ENCODE results near the gene TBC1D20. TPM values are rescaled to one million over a fixed set of nuclear protein-coding genes. Genes with fewer than 3 reads are reported as not detected.
"Not testable (repeated sequence)": the region's sequence is repeated elsewhere in the genome, so short reads cannot be mapped to it uniquely, and the experiment has no call there.

The TBC1D20 gene, protein sequence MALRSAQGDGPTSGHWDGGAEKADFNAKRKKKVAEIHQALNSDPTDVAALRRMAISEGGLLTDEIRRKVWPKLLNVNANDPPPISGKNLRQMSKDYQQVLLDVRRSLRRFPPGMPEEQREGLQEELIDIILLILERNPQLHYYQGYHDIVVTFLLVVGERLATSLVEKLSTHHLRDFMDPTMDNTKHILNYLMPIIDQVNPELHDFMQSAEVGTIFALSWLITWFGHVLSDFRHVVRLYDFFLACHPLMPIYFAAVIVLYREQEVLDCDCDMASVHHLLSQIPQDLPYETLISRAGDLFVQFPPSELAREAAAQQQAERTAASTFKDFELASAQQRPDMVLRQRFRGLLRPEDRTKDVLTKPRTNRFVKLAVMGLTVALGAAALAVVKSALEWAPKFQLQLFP
- total RNA-seq (2022), result 30.0 and 35.8 TPM in 2 replicates
- Bru-seq, nascent RNA, result percentile 83 among the genes with signal in this experiment
- BruChase-seq, experiment 1, labeled RNA remaining after a 2-hour chase, result percentile 91 among the genes with signal in this experiment
- BruChase-seq, experiment 2, labeled RNA remaining after a 6-hour chase, result percentile 78 among the genes with signal in this experiment
- long read RNA-seq, full-length matches to known transcripts, result 45 of 75 reads
- long read RNA-seq, partial matches to known transcripts, result 10 of 75 reads
- long read RNA-seq, other reads (novel, unspliced or antisense), result 20 of 75 reads

GRCh38 chr20:462199-462991 is at the start of gene TBC1D20:
Gene TBC1D20, minus strand, starts transcription at chr20:462533. Its CDS starts 128 bp downstream, at chr20:462405.
- Mint-ChIP-seq H3K9me3 (ENCODE audit: unreplicated experiment) (peaks cover 7% of the 10 kb centered on the region), H3K4me3 (ENCODE audit: unreplicated experiment) (peak within 1 kb of the TSS; percentile 98), H3K27me3 (ENCODE audit: insufficient read depth, unreplicated experiment) (no peaks in the 10 kb centered on the region), H3K36me3 (ENCODE audit: insufficient read depth, unreplicated experiment) (peaks cover 14% of the 10 kb centered on the region), H3K27ac (ENCODE audit: unreplicated experiment) (peak within 1 kb of the TSS; percentile 94), H3K4me1 (ENCODE audit: low read depth, unreplicated experiment) (peaks cover 15% of the 10 kb centered on the region)
- Histone ChIP-seq H3K9me3 (peaks cover 4% of the 10 kb centered on the region; the same call in 1 of the 2 replicates), H3K36me3 (ENCODE audit: control insufficient read depth, insufficient read depth, low read length) (no peaks in the 10 kb centered on the region), H3K4me1 (peaks cover 15% of the 10 kb centered on the region), H3K4me3 (ENCODE audit: low read depth, low read length) (peak within 1 kb of the TSS; percentile 74), H3K27me3 (replicated peaks; ENCODE audit: control insufficient read depth, insufficient read depth, low read length) (no peaks in the 10 kb centered on the region)
- intact Hi-C loops (cut with micrococcal nuclease; ENCODE audit: unreplicated experiment), result loop anchor here (2.0 to 5.0 kb wide), 2 partner anchors 16 to 60 kb away; no protein-coding TSS in a partner anchor
- BruUV-seq (replicated peaks), result no TSS peak
- peak; percentile 84 to 91 for DNase-seq
- POLR2A ChIA-PET, result interaction anchor here (1.0 to 1.8 kb wide), 3 partner anchors 55 to 115 kb away, joined by 5 to 8 read pairs (median 5); no protein-coding TSS in a partner anchor
- CTCF ChIA-PET, result no interaction called here
- TF ChIP-seq CTCF (IDR thresholded peaks at IDR 0.05; ENCODE audit: insufficient read depth in 1 of 2, low read depth in 1 of 2, low read length in 1 of 2, severe bottlenecking in 1 of 2, unreplicated experiment in 1 of 2), result no peak

- H3K4me1 Mint-ChIP-seq (ENCODE audit: low read depth, unreplicated experiment); H3K9me3 ChIP-seq; H3K27me3 Mint-ChIP-seq (ENCODE audit: insufficient read depth, unreplicated experiment); H3K4me3 Mint-ChIP-seq (ENCODE audit: unreplicated experiment); H3K36me3 ChIP-seq (ENCODE audit: control insufficient read depth, insufficient read depth, low read length); intact Hi-C loops (cut with micrococcal nuclease; ENCODE audit: unreplicated experiment); H3K27ac Mint-ChIP-seq (ENCODE audit: unreplicated experiment); H3K27me3 ChIP-seq (replicated peaks; ENCODE audit: control insufficient read depth, insufficient read depth, low read length); BruUV-seq (replicated peaks); H3K4me3 ChIP-seq (ENCODE audit: low read depth, low read length); H3K9me3 Mint-ChIP-seq (ENCODE audit: unreplicated experiment): not testable (repeated sequence)
- ChIA-PET POLR2A (interaction anchor here (0.8 kb wide), 1 partner anchor 163 kb away, joined by 3 read pairs; the partner anchor contains the start of gene NRSN2), CTCF (interaction anchor here (0.7 to 1.4 kb wide), 4 partner anchors 11 to 135 kb away, joined by 3 to 7 read pairs (median 4); no protein-coding TSS in a partner anchor)
- peaks cover 20% of the 10 kb centered on the region for H3K4me1 ChIP-seq
- H3K36me3 Mint-ChIP-seq (ENCODE audit: insufficient read depth, unreplicated experiment), result peaks cover 53% of the 10 kb centered on the region
- TF ChIP-seq CTCF (IDR thresholded peaks at IDR 0.05; ENCODE audit: insufficient read depth in 1 of 2, low read depth in 1 of 2, low read length in 1 of 2, severe bottlenecking in 1 of 2, unreplicated experiment in 1 of 2), result peak in 1 of 2 experiments; percentile 42
- DNase-seq, result peak in 1 of 2 experiments; percentile 31
Observed at GRCh38 chr20:510328-511057, 48.2 kb upstream of the TBC1D20 start.

- H3K27me3 Mint-ChIP-seq (ENCODE audit: insufficient read depth, unreplicated experiment); H3K4me3 Mint-ChIP-seq (ENCODE audit: unreplicated experiment); H3K36me3 ChIP-seq (ENCODE audit: control insufficient read depth, insufficient read depth, low read length); H3K4me1 Mint-ChIP-seq (ENCODE audit: low read depth, unreplicated experiment); H3K27me3 ChIP-seq (replicated peaks; ENCODE audit: control insufficient read depth, insufficient read depth, low read length); intact Hi-C loops (cut with micrococcal nuclease; ENCODE audit: unreplicated experiment); POLR2A ChIA-PET; H3K9me3 ChIP-seq; H3K4me3 ChIP-seq (ENCODE audit: low read depth, low read length); DNase-seq; H3K9me3 Mint-ChIP-seq (ENCODE audit: unreplicated experiment); BruUV-seq (replicated peaks): not testable (repeated sequence)
- Mint-ChIP-seq H3K36me3 (ENCODE audit: insufficient read depth, unreplicated experiment) (peaks cover 53% of the 10 kb centered on the region), H3K27ac (ENCODE audit: unreplicated experiment) (peak overlapping the region; percentile 42)
- H3K4me1 ChIP-seq, result peaks cover 20% of the 10 kb centered on the region
- CTCF ChIA-PET, result interaction anchor here (0.7 kb wide), 1 partner anchor 101 kb away, joined by 3 read pairs; no protein-coding TSS in a partner anchor
Observed at GRCh38 chr20:508364-508787, 46.0 kb upstream of the TBC1D20 start.

All from Caco-2 (cell line).